Measurements from ENCODE around the gene CWC15. TPM values are rescaled to one million over a fixed set of nuclear protein-coding genes. Genes with fewer than 3 reads are reported as not detected.
A peak's percentile ranks its signal among the peaks of the same experiment; 100 is the strongest.
"Not testable (repeated sequence)": the region's sequence is repeated elsewhere in the genome, so short reads cannot be mapped to it uniquely, and the experiment has no call there.

CWC15 gene
- total RNA-seq, 2 experiments from 2014 or later = 79.0 to 79.5 TPM

GRCh38 chr11:94948070-94948617 lies 25.2 kb downstream of the CWC15 start:
- peaks cover 5% of the 10 kb centered on the region for H3K27me3 Mint-ChIP-seq (ENCODE audit: low read depth)
- ATAC-seq (no peak), DNase-seq (no peak)
- H3K9me3 Mint-ChIP-seq (ENCODE audit: insufficient read depth) = no peaks in the 10 kb centered on the region
- no peaks in the 10 kb centered on the region for H3K4me1 Mint-ChIP-seq (ENCODE audit: low read depth)
- ChIA-PET POLR2A (no interaction called here), CTCF (interaction anchor here (0.5 kb wide), 1 partner anchor 19 kb away, joined by 3 read pairs; no protein-coding TSS in a partner anchor)
- no peak overlapping the region for H3K4me3 Mint-ChIP-seq
- H3K27ac Mint-ChIP-seq = no peak overlapping the region
- H3K36me3 Mint-ChIP-seq (ENCODE audit: low read depth) = no peaks in the 10 kb centered on the region

GRCh38 chr11:94946812-94947211 lies 26.5 kb downstream of the CWC15 start:
- no peak for DNase-seq
- no peaks in the 10 kb centered on the region for H3K4me1 Mint-ChIP-seq (ENCODE audit: low read depth)
- ChIA-PET POLR2A (no interaction called here), CTCF (no interaction called here)
- no peak overlapping the region for H3K27ac Mint-ChIP-seq
- peaks cover 5% of the 10 kb centered on the region for H3K27me3 Mint-ChIP-seq (ENCODE audit: low read depth)
- no peaks in the 10 kb centered on the region for H3K36me3 Mint-ChIP-seq (ENCODE audit: low read depth)
- H3K4me3 Mint-ChIP-seq = no peak overlapping the region
- H3K9me3 Mint-ChIP-seq (ENCODE audit: insufficient read depth) = no peaks in the 10 kb centered on the region
- no peak for ATAC-seq

GRCh38 chr11:94941131-94941530 lies 32.2 kb downstream of the CWC15 start:
- Mint-ChIP-seq H3K9me3 (ENCODE audit: insufficient read depth) (no peaks in the 10 kb centered on the region), H3K27me3 (ENCODE audit: low read depth) (peaks cover 8% of the 10 kb centered on the region), H3K27ac (no peak overlapping the region), H3K4me1 (ENCODE audit: low read depth) (no peaks in the 10 kb centered on the region), H3K36me3 (ENCODE audit: low read depth) (no peaks in the 10 kb centered on the region), H3K4me3 (no peak overlapping the region)
- ChIA-PET POLR2A (no interaction called here), CTCF (no interaction called here)
- ATAC-seq (no peak), DNase-seq (no peak)

- no peaks in the 10 kb centered on the region for H3K36me3 Mint-ChIP-seq (ENCODE audit: low read depth)
- H3K4me1 Mint-ChIP-seq (ENCODE audit: low read depth) = peaks cover 14% of the 10 kb centered on the region
- H3K27me3 Mint-ChIP-seq (ENCODE audit: low read depth) = peaks cover 8% of the 10 kb centered on the region
- DNase-seq = no peak
- H3K9me3 Mint-ChIP-seq (ENCODE audit: insufficient read depth) = no peaks in the 10 kb centered on the region
- CTCF ChIA-PET = no interaction called here
- POLR2A ChIA-PET = no interaction called here
- H3K27ac Mint-ChIP-seq = no peak overlapping the region
- no peak overlapping the region for H3K4me3 Mint-ChIP-seq
- no peak for ATAC-seq
Measured at GRCh38 chr11:94939346-94939745, 34.0 kb downstream of the CWC15 start.

- POLR2A ChIA-PET = no interaction called here
- ATAC-seq (no peak), DNase-seq (no peak)
- H3K36me3 Mint-ChIP-seq (ENCODE audit: low read depth) = no peaks in the 10 kb centered on the region
- no peaks in the 10 kb centered on the region for H3K9me3 Mint-ChIP-seq (ENCODE audit: insufficient read depth)
- CTCF ChIA-PET = no interaction called here
- peaks cover 8% of the 10 kb centered on the region for H3K27me3 Mint-ChIP-seq (ENCODE audit: low read depth)
- H3K4me1 Mint-ChIP-seq (ENCODE audit: low read depth) = peaks cover 24% of the 10 kb centered on the region
- H3K4me3 Mint-ChIP-seq = no peak overlapping the region
- H3K27ac Mint-ChIP-seq = no peak overlapping the region
Measured at GRCh38 chr11:94938095-94939055, 35.0 kb downstream of the CWC15 start.

- Mint-ChIP-seq H3K27me3 (ENCODE audit: low read depth) (peaks cover 8% of the 10 kb centered on the region), H3K4me3 (no peak overlapping the region), H3K36me3 (ENCODE audit: low read depth) (no peaks in the 10 kb centered on the region), H3K9me3 (ENCODE audit: insufficient read depth) (no peaks in the 10 kb centered on the region), H3K27ac (peak overlapping the region; percentile 46), H3K4me1 (ENCODE audit: low read depth) (peaks cover 26% of the 10 kb centered on the region)
- ChIA-PET POLR2A (no interaction called here), CTCF (interaction anchor here (1.0 to 2.1 kb wide), 4 partner anchors 9 to 132 kb away, joined by 3 to 5 read pairs (median 4); partner anchors contain the start of gene SRSF8)
- ATAC-seq (peak; percentile 48), DNase-seq (no peak)
Measured at GRCh38 chr11:94934846-94935245, 38.5 kb downstream of the CWC15 start.

GRCh38 chr11:94934362-94934761 lies 39.0 kb downstream of the CWC15 start:
- DNase-seq (peak; percentile 31), ATAC-seq (peak; percentile 74)
- peak overlapping the region; percentile 46 for H3K27ac Mint-ChIP-seq

GRCh38 chr11:94933223-94934130 lies 39.9 kb downstream of the CWC15 start:
- H3K4me3 Mint-ChIP-seq = no peak overlapping the region

More at GRCh38 chr11:94934362-94934761, 39.0 kb downstream of the CWC15 start:
- Mint-ChIP-seq H3K4me1 (ENCODE audit: low read depth) (peaks cover 26% of the 10 kb centered on the region), H3K4me3 (no peak overlapping the region), H3K27me3 (ENCODE audit: low read depth) (peaks cover 8% of the 10 kb centered on the region), H3K36me3 (ENCODE audit: low read depth) (no peaks in the 10 kb centered on the region), H3K9me3 (ENCODE audit: insufficient read depth) (no peaks in the 10 kb centered on the region)
- ChIA-PET POLR2A (no interaction called here), CTCF (interaction anchor here (1.3 to 2.1 kb wide), 3 partner anchors 9 to 133 kb away, joined by 4 to 5 read pairs (median 5); partner anchors contain the start of gene SRSF8)

GRCh38 chr11:94932503-94932902 lies 40.9 kb downstream of the CWC15 start:
- peaks cover 37% of the 10 kb centered on the region for H3K4me1 Mint-ChIP-seq (ENCODE audit: low read depth)
- POLR2A ChIA-PET = no interaction called here
- no peak overlapping the region for H3K27ac Mint-ChIP-seq
- CTCF ChIA-PET = no interaction called here
- no peak for ATAC-seq
- no peak overlapping the region for H3K4me3 Mint-ChIP-seq
- H3K9me3 Mint-ChIP-seq (ENCODE audit: insufficient read depth) = no peaks in the 10 kb centered on the region
- no peak for DNase-seq
- H3K27me3 Mint-ChIP-seq (ENCODE audit: low read depth) = peaks cover 3% of the 10 kb centered on the region
- no peaks in the 10 kb centered on the region for H3K36me3 Mint-ChIP-seq (ENCODE audit: low read depth)

More at GRCh38 chr11:94933223-94934130, 39.9 kb downstream of the CWC15 start:
- Mint-ChIP-seq H3K36me3 (ENCODE audit: low read depth) (no peaks in the 10 kb centered on the region), H3K9me3 (ENCODE audit: insufficient read depth) (no peaks in the 10 kb centered on the region), H3K4me1 (ENCODE audit: low read depth) (peaks cover 31% of the 10 kb centered on the region), H3K27ac (peak overlapping the region; percentile 12), H3K27me3 (ENCODE audit: low read depth) (peaks cover 4% of the 10 kb centered on the region)
- ChIA-PET CTCF (interaction anchor here (1.3 to 2.0 kb wide), 2 partner anchors 8 to 134 kb away, joined by 4 to 5 read pairs; partner anchors contain the start of gene SRSF8), POLR2A (no interaction called here)
- ATAC-seq (no peak), DNase-seq (no peak)

- DNase-seq; POLR2A ChIA-PET; ATAC-seq; H3K4me3 Mint-ChIP-seq; H3K27ac Mint-ChIP-seq; CTCF ChIA-PET; H3K36me3 Mint-ChIP-seq (ENCODE audit: low read depth); H3K27me3 Mint-ChIP-seq (ENCODE audit: low read depth); H3K9me3 Mint-ChIP-seq (ENCODE audit: insufficient read depth): not testable (repeated sequence)
- H3K4me1 Mint-ChIP-seq (ENCODE audit: low read depth) = peaks cover 37% of the 10 kb centered on the region
Measured at GRCh38 chr11:94932072-94932471, 41.3 kb downstream of the CWC15 start.

- peak; percentile 21 for ATAC-seq
Measured at GRCh38 chr11:94928117-94928990, 45.0 kb downstream of the CWC15 start.

More at GRCh38 chr11:94928117-94928990, 45.0 kb downstream of the CWC15 start:
- no peak overlapping the region for H3K4me3 Mint-ChIP-seq
- H3K27ac Mint-ChIP-seq = no peak overlapping the region
- H3K9me3 Mint-ChIP-seq (ENCODE audit: insufficient read depth) = peaks cover 12% of the 10 kb centered on the region
- ChIA-PET POLR2A (interaction anchor here (1.1 kb wide), 1 partner anchor 45 kb away, joined by 4 read pairs; the partner anchor contains the start of genes CWC15 and KDM4D), CTCF (interaction anchor here (0.8 to 1.4 kb wide), 4 partner anchors 32 to 229 kb away, joined by 3 to 6 read pairs (median 3); no protein-coding TSS in a partner anchor)
- no peak for DNase-seq
- H3K27me3 Mint-ChIP-seq (ENCODE audit: low read depth) = no peaks in the 10 kb centered on the region
- H3K36me3 Mint-ChIP-seq (ENCODE audit: low read depth) = peaks cover 14% of the 10 kb centered on the region
- peaks cover 39% of the 10 kb centered on the region for H3K4me1 Mint-ChIP-seq (ENCODE audit: low read depth)

Measured in activated CD8-positive, alpha-beta T cell treated with anti-CD3 and anti-CD28 coated beads, Interleukin-2, amount 10 ng/mL, durations not matched to agents 7 days and 5 days (primary cell).